Medulla oblongata (tissue), 1 donor: ENCODE measurements around the gene UBAC1.

Source experiments
- DNase-seq: peaks from one replicate; pipeline ENCODE4 v3.0.0-alpha.2; 2015; ENCODE audit errors: extremely low spot score

UBAC1 gene

DNA sequence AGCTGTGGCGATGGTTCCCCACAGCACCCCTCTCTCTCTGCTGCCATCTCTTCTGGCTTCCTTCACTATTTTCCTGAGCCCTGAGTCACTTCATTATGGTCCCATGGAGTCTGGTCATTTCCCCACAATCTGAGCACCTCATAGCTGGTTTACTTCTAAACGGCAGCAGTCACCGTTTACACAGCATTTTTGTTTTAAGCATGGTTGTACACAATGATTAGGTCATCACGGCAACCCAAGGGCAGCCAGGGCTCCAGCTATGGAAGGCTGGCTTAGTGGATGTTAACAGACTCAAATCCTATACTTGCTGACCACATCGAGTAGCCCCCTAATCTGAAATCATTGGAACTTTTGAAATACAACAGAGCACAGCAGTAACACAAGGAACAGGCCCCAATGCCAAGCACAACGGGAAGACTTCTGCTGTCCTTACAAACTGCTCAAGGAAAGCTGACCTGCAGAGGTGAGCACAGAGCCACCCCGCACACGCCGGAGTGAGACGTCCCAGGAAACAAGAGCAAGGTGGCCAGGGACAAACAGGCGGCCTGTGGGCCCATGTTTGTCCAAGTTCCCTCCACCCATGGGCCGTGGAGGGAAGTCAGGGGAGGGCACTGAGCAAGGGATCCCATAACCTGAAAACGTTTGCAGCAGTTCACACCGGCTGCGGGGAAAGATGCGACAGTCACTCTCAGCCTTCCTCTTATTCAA lies 76.7 kb downstream of the UBAC1 start:
- no peak for DNase-seq

DNA sequence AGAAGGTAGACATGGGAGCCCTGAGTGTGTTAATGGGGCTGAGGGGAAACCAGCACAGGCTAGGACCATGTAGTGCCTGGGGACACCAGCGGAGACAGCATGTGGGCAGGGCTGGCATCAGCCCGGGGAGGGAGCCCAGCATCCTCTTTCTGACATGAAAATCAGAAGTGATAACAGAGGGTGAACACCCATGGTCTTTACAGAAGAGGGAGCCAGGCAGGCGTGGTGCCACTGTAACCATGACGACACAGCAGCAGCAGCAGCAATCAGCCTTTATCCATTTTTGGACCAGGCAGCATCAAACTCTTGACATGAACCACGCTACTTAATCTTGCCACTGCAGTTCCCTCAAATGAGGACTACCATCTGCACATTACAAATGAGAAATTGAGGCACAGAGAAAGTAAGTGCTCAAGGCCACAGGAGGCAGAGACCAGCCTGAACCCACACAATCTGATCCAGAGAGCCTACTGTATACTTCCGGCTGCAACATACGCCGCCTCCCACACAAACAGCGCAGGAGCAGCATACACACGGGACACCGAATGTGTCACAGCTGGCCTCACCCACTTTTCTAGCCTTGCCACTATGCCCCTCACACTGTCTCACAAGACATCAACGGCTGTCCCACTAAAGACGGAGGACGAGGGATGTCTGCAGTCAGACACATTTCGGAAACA lies 77.6 kb downstream of the UBAC1 start:
- no peak for DNase-seq
